Keratinocyte (primary cell): ENCODE measurements around the gene TRAPPC2. TPM values are rescaled to one million over a fixed set of nuclear protein-coding genes. Genes with fewer than 3 reads are reported as not detected.

ENCODE experiments used
- DNase-seq: peaks from one replicate; pipeline ENCODE4 v3.0.0-alpha.2; 2011; ENCODE audit warnings: low read depth, missing footprints, low spot score
- FAIRE-seq: peaks from 2 replicates; lab custom pipeline; 2011; peaks lifted over from hg19 to GRCh38; lab: Jason Lieb, UNC
- H2AFZ ChIP-seq: 2 replicates; pipeline ENCODE4 v1.6.0; 2012; ENCODE audit warnings: low read length, control low read depth, inconsistent platforms; ENCODE audit not compliant: control insufficient read depth
- H3K27ac ChIP-seq: 2 replicates; pipeline ENCODE4 v1.5.1; 2011; ENCODE audit warnings: low read length; ENCODE audit not compliant: control insufficient read depth, insufficient read depth
- H3K27me3 ChIP-seq: 3 replicates; pipeline ENCODE4 v1.6.0; 2011; ENCODE audit warnings: low read length; ENCODE audit not compliant: control insufficient read depth, insufficient read depth; ENCODE audit errors: extremely low read depth
- H3K36me3 ChIP-seq, 2 experiments: 2 replicates in 1 of 2; 3 replicates in 1 of 2; pipeline ENCODE4 v1.5.1; 2011; ENCODE audit warnings: low read length in 2 of 2, mild to moderate bottlenecking in 1 of 2; ENCODE audit not compliant: control insufficient read depth in 2 of 2, insufficient read depth in 2 of 2; ENCODE audit errors: extremely low read depth in 1 of 2
- H3K4me1 ChIP-seq: 3 replicates; pipeline ENCODE4 v1.5.1; 2011; ENCODE audit warnings: low read length; ENCODE audit not compliant: control insufficient read depth, insufficient read depth; ENCODE audit errors: extremely low read depth
- H3K4me2 ChIP-seq: 3 replicates; pipeline ENCODE4 v1.6.0; 2011; ENCODE audit warnings: low read depth, low read length; ENCODE audit not compliant: control insufficient read depth, insufficient read depth; ENCODE audit errors: extremely low read depth
- H3K4me3 ChIP-seq, 3 experiments: fragments of 200-600 bp in 1 of 3; sonication (generic) in 1 of 3; 2 replicates in 2 of 3; 3 replicates in 1 of 3; pipeline ENCODE4 v1.5.1; 2011 to 2016; ENCODE audit warnings: low read length in 3 of 3, mild to moderate bottlenecking in 3 of 3, control low read depth in 2 of 3, inconsistent platforms in 1 of 3, low read depth in 1 of 3, mixed read lengths in 1 of 3, mixed run types in 1 of 3, moderate library complexity in 1 of 3; ENCODE audit not compliant: control insufficient read depth in 2 of 3, insufficient read depth in 2 of 3; ENCODE audit errors: extremely low read depth in 1 of 3
- H3K79me2 ChIP-seq: 2 replicates; pipeline ENCODE4 v1.6.0; 2012; ENCODE audit warnings: low read length; ENCODE audit not compliant: control insufficient read depth, insufficient read depth
- H3K9ac ChIP-seq: 3 replicates; pipeline ENCODE4 v1.6.0; 2011; ENCODE audit warnings: low read length; ENCODE audit not compliant: control insufficient read depth, insufficient read depth; ENCODE audit errors: extremely low read depth
- H3K9me1 ChIP-seq: 3 replicates; pipeline ENCODE4 v1.6.0; 2011; ENCODE audit warnings: low read length; ENCODE audit not compliant: control insufficient read depth, insufficient read depth; ENCODE audit errors: extremely low read depth
- H3K9me3 ChIP-seq: 2 replicates; pipeline ENCODE4 v1.5.1; 2012; ENCODE audit warnings: low read depth, low read length; ENCODE audit not compliant: control insufficient read depth
- H4K20me1 ChIP-seq: 3 replicates; pipeline ENCODE4 v1.6.0; 2011; ENCODE audit warnings: low read length; ENCODE audit not compliant: control insufficient read depth, insufficient read depth; ENCODE audit errors: extremely low read depth
- CTCF ChIP-seq, 3 experiments: IDR thresholded peaks in 1 of 3; conservative IDR thresholded peaks in 1 of 3; optimal IDR thresholded peaks in 1 of 3; 2 replicates in 2 of 3; 3 replicates in 1 of 3; pipeline versions ENCODE3 to v1.5.1; 2011; ENCODE audit warnings: low read length in 3 of 3, mild to moderate bottlenecking in 3 of 3, moderate library complexity in 2 of 3, control low read depth in 1 of 3, inconsistent platforms in 1 of 3; ENCODE audit not compliant: insufficient read depth in 2 of 3; ENCODE audit errors: extremely low read depth in 1 of 3
- EZH2 ChIP-seq: IDR thresholded peaks from one replicate; pipeline ENCODE4 v1.6.1; 2012; ENCODE audit warnings: inconsistent platforms, mild to moderate bottlenecking, low read length, moderate library complexity
- dilution Hi-C: fragments of 300-500 bp; cut with MboI; formaldehyde crosslinking; loops from one replicate; pipeline ENCODE4 v1.7.0; 2020; ENCODE audit warnings: low sequenced_read_pairs; ENCODE audit not compliant: extremely low pct_ligation_motif_present
- polyA minus RNA-seq, 3 experiments: library from RNA; depleted of rRNA, polyadenylated mRNA; stranded (reverse); fragments of >200 nt; gene quantifications; 1 replicate in 1 of 3; 2 replicates in 1 of 3; 3 replicates in 1 of 3; pipeline ENCODE4 v1.2.3, GENCODE V29; 2011
- polyA plus RNA-seq, 5 experiments: library from polyadenylated mRNA; depleted of rRNA in 3 of 5; stranded (reverse) in 3 of 5; stranded (forward) in 1 of 5; unstranded in 1 of 5; fragments of >200 nt; gene quantifications; 1 replicate in 1 of 5; 2 replicates in 3 of 5; 3 replicates in 1 of 5; pipeline versions ENCODE4 v1.2.1 to v1.2.3, GENCODE V29; 2011 to 2012; ENCODE audit warnings: missing spikeins in 2 of 5, low read depth in 1 of 5, low replicate concordance in 1 of 5

TRAPPC2 gene
- polyA plus RNA-seq (11.9 to 20.8 TPM (median 19.0 TPM) in 3 replicates), polyA minus RNA-seq (9.7 to 20.4 TPM (median 13.1 TPM) in 3 replicates)
- polyA plus RNA-seq (2011; ENCODE audit: low read depth) = 33.4 TPM
- polyA plus RNA-seq (2011; cell fraction: cytosol; rRNA removed) = 8.7 and 15.4 TPM in 2 replicates
- 24.0 and 25.2 TPM in 2 replicates for polyA plus RNA-seq (2011; cell fraction: nucleus; rRNA removed)
- 13.4 and 14.5 TPM in 2 replicates for polyA plus RNA-seq (2012; ENCODE audit: low replicate concordance)
- polyA minus RNA-seq (2011; cell fraction: cytosol; rRNA and poly(A)+ RNA removed) = 5.8 TPM
- polyA minus RNA-seq (2011; cell fraction: nucleus; rRNA and poly(A)+ RNA removed) = 12.9 and 18.8 TPM in 2 replicates

GRCh38 chrX:13734278-13735172 is at the start of gene TRAPPC2, which contains the start of gene OFD1:
Gene TRAPPC2, minus strand, starts transcription at chrX:13734620. Its CDS starts 14,657 bp downstream, at chrX:13719963.
Gene OFD1, plus strand, starts transcription at chrX:13734748. Its CDS starts 324 bp downstream, at chrX:13735072.
- FAIRE-seq = peak; percentile 91
- peaks cover under 1 to 2% of the 10 kb centered on the region in 2 experiments for H3K36me3 ChIP-seq
- dilution Hi-C loops = no loop called here
- H3K27me3 ChIP-seq = no peaks in the 10 kb centered on the region
- peak within 1 kb of the TSS; percentile 98 for H3K9ac ChIP-seq
- DNase-seq = peak; percentile 93
- no peaks in the 10 kb centered on the region for H3K9me3 ChIP-seq
- H3K27ac ChIP-seq = peak within 1 kb of the TSS; percentile 97
- H3K79me2 ChIP-seq = peaks cover 47% of the 10 kb centered on the region
- H4K20me1 ChIP-seq = no peaks in the 10 kb centered on the region
- H3K4me3 ChIP-seq = peak within 1 kb of the TSS; percentile 87 to 99 (median 96)
- no peak for TF ChIP-seq EZH2
- peak in 1 of 3 experiments; percentile 4 for TF ChIP-seq CTCF (optimal IDR thresholded peaks at IDR 0.05 in 1 of 3, IDR thresholded peaks at IDR 0.05 in 1 of 3, conservative IDR thresholded peaks at IDR 0.05 in 1 of 3; ENCODE audit: extremely low read depth in 1 of 3, insufficient read depth in 2 of 3, low read length in 3 of 3)
- peaks cover 10% of the 10 kb centered on the region for H3K4me1 ChIP-seq
- peak within 1 kb of the TSS; percentile 98 for H2AFZ ChIP-seq
- H3K9me1 ChIP-seq = no peaks in the 10 kb centered on the region
- H3K4me2 ChIP-seq = peak within 1 kb of the TSS; percentile 96

- no peaks in the 10 kb centered on the region for H3K4me1 ChIP-seq
- H3K36me3 ChIP-seq = peaks cover 0 to 2% of the 10 kb centered on the region in 2 experiments
- H3K27ac ChIP-seq = no peak overlapping the region
- H3K27me3 ChIP-seq = peaks cover 12% of the 10 kb centered on the region
- DNase-seq = no peak
- H3K79me2 ChIP-seq = no peaks in the 10 kb centered on the region
- no peak overlapping the region for H2AFZ ChIP-seq
- dilution Hi-C loops = no loop called here
- FAIRE-seq = no peak
- H3K4me2 ChIP-seq = no peak overlapping the region
- no peak overlapping the region for H3K4me3 ChIP-seq
- TF ChIP-seq CTCF (optimal IDR thresholded peaks at IDR 0.05 in 1 of 3, IDR thresholded peaks at IDR 0.05 in 1 of 3, conservative IDR thresholded peaks at IDR 0.05 in 1 of 3; ENCODE audit: extremely low read depth in 1 of 3, insufficient read depth in 2 of 3, low read length in 3 of 3) = no peak
- no peak for TF ChIP-seq EZH2
- H3K9me1 ChIP-seq = no peaks in the 10 kb centered on the region
- no peak overlapping the region for H3K9ac ChIP-seq
- no peaks in the 10 kb centered on the region for H3K9me3 ChIP-seq
- no peaks in the 10 kb centered on the region for H4K20me1 ChIP-seq
Observed at GRCh38 chrX:13780868-13781427, 46.5 kb upstream of the TRAPPC2 start.
